SK-N-SH (cell line): ENCODE measurements around the gene RCBTB2. TPM values are rescaled to one million over a fixed set of nuclear protein-coding genes. Genes with fewer than 3 reads are reported as not detected.

Experiments
- CTCF ChIA-PET: fragments of 300-600, 350-600 bp; formaldehyde crosslinking; extraction: SDS; loops from one replicate; lab custom pipeline; 2021; lab: Yijun Ruan, JAX
- POLR2A ChIA-PET: fragments of 350-600 bp; sonication (Branson Sonifier 250); formaldehyde crosslinking; extraction: SDS; loops from one replicate; lab custom pipeline; 2020; ENCODE audit warnings: antibody characterized with exemption, inconsistent platforms; lab: Yijun Ruan, JAX
- DNase-seq: peaks from one replicate; pipeline ENCODE4 v3.0.0; 2012
- H2AFZ ChIP-seq: fragments of 200-600 bp; sonication (generic); 2 replicates; pipeline ENCODE4 v1.8.1; 2016; ENCODE audit warnings: antibody characterized with exemption, mild to moderate bottlenecking, low read depth
- H3F3A ChIP-seq: fragments of 200-600 bp; sonication (generic); replicated peaks from 2 replicates; pipeline ENCODE3; 2016; ENCODE audit warnings: antibody characterized with exemption, mild to moderate bottlenecking; ENCODE audit not compliant: insufficient read depth
- H3K27ac ChIP-seq, 2 experiments: fragments of 200-500 bp in 1 of 2; fragments of 200-600 bp in 1 of 2; sonication (Bioruptor generic) in 1 of 2; sonication (generic), shearing (Covaris generic) in 1 of 2; 2 replicates each; pipeline versions ENCODE4 v1.5.1 to v1.6.1; 2014 to 2016; ENCODE audit warnings: low read depth in 2 of 2, inconsistent platforms in 1 of 2, low read length in 1 of 2, mild to moderate bottlenecking in 1 of 2, mixed read lengths in 1 of 2
- H3K27me3 ChIP-seq: fragments of 200-600 bp; sonication (generic), shearing (Covaris generic); 2 replicates; pipeline ENCODE4 v1.6.1; 2016; ENCODE audit warnings: mixed run types; ENCODE audit not compliant: insufficient read depth
- H3K36me3 ChIP-seq, 2 experiments: fragments of 200-500 bp in 1 of 2; fragments of 200-600 bp in 1 of 2; sonication (Bioruptor generic) in 1 of 2; sonication (generic) in 1 of 2; replicated peaks in 1 of 2; 2 replicates each; pipeline versions ENCODE3 to v1.5.1; 2014 to 2016; ENCODE audit warnings: low read length in 1 of 2, mild to moderate bottlenecking in 1 of 2; ENCODE audit not compliant: insufficient read depth in 2 of 2, control insufficient read depth in 1 of 2
- H3K4me1 ChIP-seq, 2 experiments: fragments of 200-500 bp in 1 of 2; fragments of 200-600 bp in 1 of 2; sonication (Bioruptor generic) in 1 of 2; sonication (generic), shearing (Covaris generic) in 1 of 2; 2 replicates each; pipeline versions ENCODE4 v1.5.1 to v1.6.1; 2014 to 2016; ENCODE audit warnings: low read depth in 1 of 2, low read length in 1 of 2, mixed run types in 1 of 2; ENCODE audit not compliant: insufficient read depth in 2 of 2, control insufficient read depth in 1 of 2
- H3K4me2 ChIP-seq: fragments of 200-600 bp; sonication (generic), shearing (Covaris generic); 2 replicates; pipeline ENCODE4 v1.6.1; 2017; ENCODE audit warnings: mixed run types
- H3K4me3 ChIP-seq, 2 experiments: fragments of 200-500 bp in 1 of 2; fragments of 200-600 bp in 1 of 2; sonication (Bioruptor generic) in 1 of 2; sonication (generic), shearing (Covaris generic) in 1 of 2; 2 replicates each; pipeline versions ENCODE4 v1.5.1 to v1.8.1; 2014 to 2016; ENCODE audit warnings: low read depth in 2 of 2, inconsistent platforms in 1 of 2, low read length in 1 of 2, mild to moderate bottlenecking in 1 of 2, mixed read lengths in 1 of 2, moderate library complexity in 1 of 2
- H3K79me2 ChIP-seq: fragments of 200-600 bp; sonication (generic); 2 replicates; pipeline ENCODE4 v1.8.1; 2017; ENCODE audit warnings: mild to moderate bottlenecking; ENCODE audit not compliant: insufficient read depth
- H3K9ac ChIP-seq: fragments of 200-600 bp; sonication (generic); 2 replicates; pipeline ENCODE4 v1.6.1; 2017; ENCODE audit warnings: mixed run types
- H3K9me2 ChIP-seq: fragments of 200-600 bp; sonication (generic); 2 replicates; pipeline ENCODE4 v1.6.1; 2017; ENCODE audit warnings: mixed run types
- H3K9me3 ChIP-seq: fragments of 200-600 bp; sonication (generic); 2 replicates; pipeline ENCODE4 v1.6.1; 2017; ENCODE audit warnings: mixed run types, mild to moderate bottlenecking, moderate library complexity
- H4K20me1 ChIP-seq: fragments of 200-600 bp; sonication (generic); 2 replicates; pipeline ENCODE4 v1.6.1; 2017; ENCODE audit warnings: mild to moderate bottlenecking, mixed run types; ENCODE audit not compliant: insufficient read depth
- ELF1 ChIP-seq: IDR thresholded peaks from 2 replicates; pipeline ENCODE4 v1.4.0; 2012
- EP300 ChIP-seq, 2 experiments: IDR thresholded peaks; 2 replicates each; pipeline versions ENCODE4 v1.4.0 to v1.6.1; 2012; ENCODE audit warnings: borderline replicate concordance in 1 of 2, low read depth in 1 of 2, low read length in 1 of 2
- EZH2phosphoT487 ChIP-seq: fragments of 200-600 bp; sonication (generic); IDR thresholded peaks from 2 replicates; pipeline ENCODE4 v1.6.1; 2017; ENCODE audit warnings: low read depth, mixed run types, mild to moderate bottlenecking, antibody characterized with exemption, moderate library complexity, borderline replicate concordance
- GABPA ChIP-seq: IDR thresholded peaks from 2 replicates; pipeline ENCODE4 v1.4.0; 2012; ENCODE audit warnings: low read depth, mild to moderate bottlenecking
- GATA2 ChIP-seq: sonication (generic); formaldehyde crosslinking; IDR thresholded peaks from 2 replicates; pipeline ENCODE4 v1.5.0; 2020; ENCODE audit warnings: mild to moderate bottlenecking, missing genetic modification reagents
- MEF2A ChIP-seq: IDR thresholded peaks from 2 replicates; pipeline ENCODE4 v1.4.0; 2012; ENCODE audit warnings: low read depth, borderline replicate concordance
- RCOR1 ChIP-seq: fragments of 150-350 bp; IDR thresholded peaks from 2 replicates; pipeline ENCODE4 v1.6.1; 2017; ENCODE audit warnings: antibody characterized with exemption, low read length
- RFX5 ChIP-seq: IDR thresholded peaks from 2 replicates; pipeline ENCODE4 v1.6.1; 2012; ENCODE audit warnings: mild to moderate bottlenecking, improper control_type of control experiment, low read length
- SIN3A ChIP-seq: IDR thresholded peaks from 2 replicates; pipeline ENCODE4 v1.6.1; 2012; ENCODE audit warnings: low read depth, mild to moderate bottlenecking, low read length, moderate library complexity, borderline replicate concordance
- TAF1 ChIP-seq: IDR thresholded peaks from 2 replicates; pipeline ENCODE4 v1.6.1; 2012; ENCODE audit warnings: low read depth, mild to moderate bottlenecking, low read length, moderate library complexity, borderline replicate concordance
- YY1 ChIP-seq: IDR thresholded peaks from 2 replicates; pipeline ENCODE4 v1.4.0; 2012; ENCODE audit warnings: low read depth, mild to moderate bottlenecking
- WGBS: methylation state at CpG from one replicate; pipeline ENCODE4 v1.1.6; 2017; ENCODE audit warnings: low lambda C conversion rate; 5-methylcytosine and 5-hydroxymethylcytosine counted together
- polyA plus RNA-seq, 3 experiments: library from polyadenylated mRNA; depleted of rRNA; stranded (reverse); fragments of >200 nt; gene quantifications; 2 replicates each; pipeline ENCODE4 v1.2.3, GENCODE V29; 2012
- TF ChIP-seq, protein P1 (sequence below): IDR thresholded peaks from 2 replicates; pipeline ENCODE4 v1.4.0; 2012; ENCODE audit warnings: low read depth
- TF ChIP-seq, protein P2 (sequence below): fragments of 200-600 bp; sonication (generic); IDR thresholded peaks from 2 replicates; pipeline ENCODE4 v1.6.1; 2017; ENCODE audit warnings: antibody characterized with exemption, mild to moderate bottlenecking, moderate library complexity
- TF ChIP-seq, protein P3 (sequence below): IDR thresholded peaks from 2 replicates; pipeline ENCODE4 v1.4.0; 2012; ENCODE audit warnings: low read depth, borderline replicate concordance
- TF ChIP-seq, protein P4 (sequence below): IDR thresholded peaks from 2 replicates; pipeline ENCODE4 v1.4.0; 2012; ENCODE audit warnings: low read depth, borderline replicate concordance

The RCBTB2 gene
- polyA plus RNA-seq, 1 of the 3 experiments (the other 2 are of a cell fraction), result 2.8 TPM

DNA sequence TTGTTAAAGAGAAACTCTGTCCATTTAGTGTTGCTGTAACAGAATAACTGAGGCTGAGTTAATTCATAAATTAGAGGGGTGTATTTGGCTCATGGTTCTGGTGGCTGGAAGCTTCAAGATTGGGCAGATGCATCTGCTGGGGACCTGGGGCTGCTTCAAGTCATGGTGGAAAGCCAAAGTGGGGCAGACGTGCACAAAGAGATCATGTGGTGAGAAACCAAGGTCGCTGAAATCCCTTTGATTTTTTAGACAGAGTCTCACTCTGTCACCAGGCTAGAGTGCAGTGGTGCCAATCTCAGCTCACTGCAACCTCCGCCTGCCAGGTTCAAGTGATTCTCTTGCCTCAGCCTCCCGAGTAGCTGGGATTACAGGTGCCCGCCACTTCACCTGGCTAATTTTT is 46.0 kb downstream of the RCBTB2 start:
- Histone ChIP-seq H3K27ac (no peak overlapping the region), H3K4me2 (no peak overlapping the region), H3K4me1 (no peaks in the 10 kb centered on the region), H3K36me3 (peaks cover 3 to 5% of the 10 kb centered on the region in 2 experiments), H3K9me2 (no peaks in the 10 kb centered on the region), H3K9me3 (no peaks in the 10 kb centered on the region; the same call in 1 of the 2 replicates), H3F3A (no peaks in the 10 kb centered on the region), H4K20me1 (no peaks in the 10 kb centered on the region), H3K9ac (no peak overlapping the region), H2AFZ (no peak overlapping the region), H3K79me2 (no peaks in the 10 kb centered on the region), H3K4me3 (no peak overlapping the region), H3K27me3 (no peaks in the 10 kb centered on the region)
- CTCF ChIA-PET, result interaction anchor here (0.6 to 1.4 kb wide), 2 partner anchors 93 to 282 kb away, joined by 3 to 4 read pairs; no protein-coding TSS in a partner anchor
- WGBS, result 88% methylated on average over 5 of the region's 5 CpGs
- DNase-seq, result no peak
- POLR2A ChIA-PET, result no interaction called here
- TF ChIP-seq GATA2 (no peak), EP300 (IDR thresholded peaks at IDR 0.05; ENCODE audit: borderline replicate concordance in 1 of 2, low read depth in 1 of 2, low read length in 1 of 2) (no peak), GABPA (no peak), RCOR1 (no peak), SIN3A (no peak), MEF2A (no peak), ELF1 (no peak), EZH2phosphoT487 (no peak), RFX5 (no peak), YY1 (no peak), TAF1 (no peak)
- TF ChIP-seq, protein P1, sequence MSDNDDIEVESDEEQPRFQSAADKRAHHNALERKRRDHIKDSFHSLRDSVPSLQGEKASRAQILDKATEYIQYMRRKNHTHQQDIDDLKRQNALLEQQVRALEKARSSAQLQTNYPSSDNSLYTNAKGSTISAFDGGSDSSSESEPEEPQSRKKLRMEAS, result no peak
- TF ChIP-seq, protein P2, sequence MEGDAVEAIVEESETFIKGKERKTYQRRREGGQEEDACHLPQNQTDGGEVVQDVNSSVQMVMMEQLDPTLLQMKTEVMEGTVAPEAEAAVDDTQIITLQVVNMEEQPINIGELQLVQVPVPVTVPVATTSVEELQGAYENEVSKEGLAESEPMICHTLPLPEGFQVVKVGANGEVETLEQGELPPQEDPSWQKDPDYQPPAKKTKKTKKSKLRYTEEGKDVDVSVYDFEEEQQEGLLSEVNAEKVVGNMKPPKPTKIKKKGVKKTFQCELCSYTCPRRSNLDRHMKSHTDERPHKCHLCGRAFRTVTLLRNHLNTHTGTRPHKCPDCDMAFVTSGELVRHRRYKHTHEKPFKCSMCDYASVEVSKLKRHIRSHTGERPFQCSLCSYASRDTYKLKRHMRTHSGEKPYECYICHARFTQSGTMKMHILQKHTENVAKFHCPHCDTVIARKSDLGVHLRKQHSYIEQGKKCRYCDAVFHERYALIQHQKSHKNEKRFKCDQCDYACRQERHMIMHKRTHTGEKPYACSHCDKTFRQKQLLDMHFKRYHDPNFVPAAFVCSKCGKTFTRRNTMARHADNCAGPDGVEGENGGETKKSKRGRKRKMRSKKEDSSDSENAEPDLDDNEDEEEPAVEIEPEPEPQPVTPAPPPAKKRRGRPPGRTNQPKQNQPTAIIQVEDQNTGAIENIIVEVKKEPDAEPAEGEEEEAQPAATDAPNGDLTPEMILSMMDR, result no peak
- TF ChIP-seq, protein P3, sequence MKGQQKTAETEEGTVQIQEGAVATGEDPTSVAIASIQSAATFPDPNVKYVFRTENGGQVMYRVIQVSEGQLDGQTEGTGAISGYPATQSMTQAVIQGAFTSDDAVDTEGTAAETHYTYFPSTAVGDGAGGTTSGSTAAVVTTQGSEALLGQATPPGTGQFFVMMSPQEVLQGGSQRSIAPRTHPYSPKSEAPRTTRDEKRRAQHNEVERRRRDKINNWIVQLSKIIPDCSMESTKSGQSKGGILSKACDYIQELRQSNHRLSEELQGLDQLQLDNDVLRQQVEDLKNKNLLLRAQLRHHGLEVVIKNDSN, result no peak
- TF ChIP-seq, protein P4, sequence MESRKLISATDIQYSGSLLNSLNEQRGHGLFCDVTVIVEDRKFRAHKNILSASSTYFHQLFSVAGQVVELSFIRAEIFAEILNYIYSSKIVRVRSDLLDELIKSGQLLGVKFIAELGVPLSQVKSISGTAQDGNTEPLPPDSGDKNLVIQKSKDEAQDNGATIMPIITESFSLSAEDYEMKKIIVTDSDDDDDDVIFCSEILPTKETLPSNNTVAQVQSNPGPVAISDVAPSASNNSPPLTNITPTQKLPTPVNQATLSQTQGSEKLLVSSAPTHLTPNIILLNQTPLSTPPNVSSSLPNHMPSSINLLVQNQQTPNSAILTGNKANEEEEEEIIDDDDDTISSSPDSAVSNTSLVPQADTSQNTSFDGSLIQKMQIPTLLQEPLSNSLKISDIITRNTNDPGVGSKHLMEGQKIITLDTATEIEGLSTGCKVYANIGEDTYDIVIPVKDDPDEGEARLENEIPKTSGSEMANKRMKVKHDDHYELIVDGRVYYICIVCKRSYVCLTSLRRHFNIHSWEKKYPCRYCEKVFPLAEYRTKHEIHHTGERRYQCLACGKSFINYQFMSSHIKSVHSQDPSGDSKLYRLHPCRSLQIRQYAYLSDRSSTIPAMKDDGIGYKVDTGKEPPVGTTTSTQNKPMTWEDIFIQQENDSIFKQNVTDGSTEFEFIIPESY, result no peak
